ENCODE data around the gene PSMD8.
"Not testable (repeated sequence)": the region's sequence is repeated elsewhere in the genome, so short reads cannot be mapped to it uniquely, and the experiment has no call there.

Gene PSMD8

DNA sequence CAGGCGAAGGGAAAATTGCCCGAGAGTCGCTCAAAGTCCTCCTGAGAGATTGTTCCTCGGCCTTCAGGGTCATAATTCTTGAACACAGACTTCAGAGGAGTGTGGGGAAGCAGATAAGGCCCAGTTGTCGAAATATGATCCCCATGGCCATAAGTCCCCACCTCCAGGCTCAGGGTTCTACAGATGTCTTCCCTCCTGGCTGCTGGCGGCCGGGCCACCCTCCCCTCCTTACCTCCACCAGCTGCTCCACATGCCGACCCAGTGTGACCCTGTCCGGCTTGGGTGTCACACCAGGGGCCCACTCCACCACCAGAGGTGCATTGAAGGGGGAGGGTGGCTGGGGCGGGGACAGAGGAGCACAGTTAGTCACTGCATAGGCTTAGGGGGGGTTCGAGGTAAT is 38.6 kb downstream of the PSMD8 start:
- DNase-seq = no peak

DNA sequence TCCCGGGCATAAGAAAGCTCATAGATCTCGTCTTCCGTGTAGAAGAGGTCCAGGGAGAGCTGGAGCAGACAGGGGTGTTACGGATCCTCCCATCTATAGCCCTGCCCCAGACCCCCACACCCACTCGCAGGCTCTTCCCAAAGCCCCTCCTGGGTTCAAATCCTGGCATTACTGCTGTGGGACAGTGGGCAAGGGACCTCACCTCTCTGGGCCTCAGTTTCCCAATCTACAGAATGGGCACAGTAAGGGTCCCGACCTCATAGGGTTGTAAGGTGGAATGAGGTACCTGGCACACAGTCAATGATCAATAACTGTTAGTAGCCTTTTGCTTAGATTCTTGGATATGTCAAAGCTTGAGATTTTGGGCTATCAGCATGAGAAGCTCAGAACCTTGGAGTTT is 39.0 kb downstream of the PSMD8 start:
- no peak for DNase-seq

GRCh38 chr19:38417146-38417543 is 42.8 kb downstream of the PSMD8 start:
- no peak for DNase-seq

GRCh38 chr19:38417544-38418506 is 43.5 kb downstream of the PSMD8 start:
- no peak for DNase-seq

- DNase-seq = no peak
Measured at GRCh38 chr19:38420935-38421334, 46.6 kb downstream of the PSMD8 start.

DNA sequence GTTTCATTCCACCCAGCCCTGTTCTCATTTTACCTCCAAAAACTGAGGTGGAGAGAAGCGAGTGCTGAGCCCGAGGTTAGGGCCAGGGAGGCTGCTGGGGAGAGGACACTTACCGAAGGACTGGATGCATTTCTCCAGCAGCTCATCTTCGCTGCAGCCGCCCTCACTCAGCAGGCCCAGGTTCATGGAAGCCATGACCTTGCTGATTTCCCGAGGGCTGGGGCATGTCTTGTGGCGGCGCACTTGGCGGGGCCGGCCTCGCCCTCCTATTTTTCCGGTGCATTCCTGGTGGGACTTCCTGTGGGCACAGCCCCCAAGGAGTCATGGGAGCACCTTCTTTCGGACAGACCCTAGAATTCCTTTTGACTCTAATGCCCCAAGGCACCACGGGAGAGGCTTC is 47.5 kb downstream of the PSMD8 start:
- DNase-seq = no peak

DNA sequence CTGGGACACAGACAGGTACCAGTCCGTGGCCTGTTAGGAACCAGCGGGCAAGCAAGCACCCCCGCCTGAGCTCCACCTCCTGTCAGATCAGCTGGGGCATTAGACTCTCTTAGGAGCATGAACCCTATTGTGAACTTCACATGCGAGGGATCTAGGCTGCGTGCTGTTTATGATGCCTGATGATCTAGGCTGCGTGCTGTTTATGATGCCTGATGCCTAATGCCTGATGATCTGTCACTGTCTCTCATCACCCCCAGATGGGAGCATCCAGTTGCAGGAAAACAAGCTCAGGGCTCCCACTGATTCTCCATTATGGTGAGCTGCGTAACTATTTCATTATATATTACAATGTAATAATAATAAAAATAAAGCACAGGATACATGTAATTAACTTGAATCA is 48.1 kb downstream of the PSMD8 start:
- DNase-seq = no peak

DNA sequence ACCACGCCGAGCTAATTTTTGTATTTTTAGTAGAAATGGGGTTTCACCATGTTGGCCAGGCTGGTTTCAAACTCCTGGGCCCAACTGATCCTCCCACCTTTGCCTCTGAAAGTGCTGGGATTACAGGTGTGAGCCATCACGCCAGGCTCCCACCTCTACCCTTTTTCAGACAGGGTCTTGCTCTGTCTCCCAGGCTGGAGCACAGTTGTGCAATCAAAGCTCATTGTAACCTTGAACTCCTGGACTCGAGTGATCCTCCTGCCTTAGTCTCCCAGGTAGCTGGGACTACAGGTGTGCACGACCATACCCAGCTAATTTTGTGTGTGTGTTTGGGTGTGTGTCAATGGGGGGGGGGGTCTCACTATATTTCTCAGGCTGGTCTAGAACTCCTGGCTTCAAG is 49.9 kb downstream of the PSMD8 start:
- no peak for DNase-seq

DNA sequence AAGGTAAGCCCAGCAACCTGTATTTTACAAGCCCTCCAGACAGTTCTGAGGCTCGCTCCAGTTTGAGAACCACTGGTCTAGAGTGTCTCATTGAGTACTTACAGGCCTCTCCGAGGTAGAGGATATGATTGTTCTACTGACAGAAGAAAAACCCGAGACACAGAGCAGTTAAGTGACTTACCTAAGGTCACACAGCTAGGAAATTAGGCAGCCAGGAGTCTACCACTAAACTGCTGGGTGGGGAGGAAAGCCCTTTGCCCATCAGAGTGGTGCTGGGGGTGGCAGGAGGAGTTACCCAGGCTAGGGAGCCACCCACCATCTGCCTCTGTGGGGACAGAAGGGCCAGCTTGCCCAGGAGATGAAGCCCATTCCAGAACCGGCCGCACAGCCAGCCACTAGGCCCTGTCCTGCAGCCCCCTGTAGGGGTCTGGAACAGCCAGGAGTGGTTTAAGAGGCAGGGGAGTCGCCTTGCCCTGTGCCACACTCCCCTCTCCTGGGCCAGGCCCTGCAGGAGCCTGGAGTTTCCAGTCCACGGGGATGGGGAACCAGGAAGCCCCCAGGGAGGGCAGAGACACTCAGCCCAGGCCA is 50.9 kb downstream of the PSMD8 start:
- no peak for DNase-seq

- no peak for DNase-seq
Measured at GRCh38 chr19:38425810-38426466, 51.6 kb downstream of the PSMD8 start, which contains the start of gene RASGRP4. Gene RASGRP4 (minus strand): TSS chr19:38426219. CDS start chr19:38426091, 128 bp downstream.

- DNase-seq = not testable (repeated sequence)
Measured at GRCh38 chr19:38427035-38427677, 52.8 kb downstream of the PSMD8 start.

DNA sequence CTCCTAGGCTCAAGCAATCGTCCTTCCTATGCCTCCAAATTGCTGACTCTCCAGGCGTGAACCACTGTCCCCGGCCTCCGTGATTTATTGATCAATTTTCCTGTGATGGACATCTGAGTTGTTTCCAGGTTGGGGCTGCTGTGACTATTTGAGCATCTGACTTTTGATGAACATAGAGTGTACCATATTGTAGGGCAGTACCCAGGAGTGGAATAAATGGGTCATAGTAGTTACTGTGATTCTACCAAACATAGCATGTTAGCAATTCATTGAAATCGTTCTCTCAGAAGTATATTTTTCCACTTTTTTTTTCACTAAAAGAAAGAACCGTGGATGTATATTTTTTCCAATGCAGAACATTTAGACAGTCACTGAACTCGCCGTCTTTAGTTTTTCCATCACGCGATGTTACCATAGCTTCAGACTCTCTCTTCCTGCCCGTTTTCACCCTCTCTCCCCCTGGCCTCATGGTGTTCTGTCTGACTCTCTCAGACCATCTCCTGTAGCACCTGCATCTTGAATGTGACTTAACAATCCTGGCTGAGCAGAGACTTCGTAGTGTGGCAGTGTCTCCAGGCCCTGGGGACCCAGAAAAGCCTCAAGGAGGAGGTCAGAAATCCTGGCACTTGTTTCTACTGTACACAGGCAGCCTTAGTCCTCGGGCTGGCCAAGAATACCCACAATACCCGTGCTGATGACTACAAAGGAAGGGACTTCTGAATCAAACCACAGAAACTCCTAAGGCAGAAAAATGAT is 54.9 kb downstream of the PSMD8 start:
- no peak for DNase-seq

- DNase-seq = no peak
Measured at GRCh38 chr19:38429811-38430156, 55.4 kb downstream of the PSMD8 start.

DNA sequence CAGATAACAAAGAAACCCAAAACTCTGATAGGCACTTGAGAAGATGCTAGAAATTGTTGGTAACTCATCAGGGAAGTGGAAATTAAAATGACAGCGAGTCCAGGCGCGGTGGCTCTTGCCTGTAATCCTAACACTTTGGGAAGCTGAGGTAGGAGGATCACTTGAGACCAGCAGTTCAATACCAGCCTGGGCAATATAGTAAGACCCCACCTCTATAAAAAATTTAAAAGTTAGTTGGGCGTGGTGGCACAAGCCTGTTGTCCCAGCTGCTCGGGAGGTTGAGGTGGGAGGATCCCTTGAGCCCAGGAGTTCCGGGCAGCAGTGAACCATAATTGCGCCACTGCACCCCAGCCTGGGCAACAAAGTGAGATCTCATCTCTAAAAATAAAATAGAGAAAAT is 56.6 kb downstream of the PSMD8 start:
- DNase-seq = no peak

DNA sequence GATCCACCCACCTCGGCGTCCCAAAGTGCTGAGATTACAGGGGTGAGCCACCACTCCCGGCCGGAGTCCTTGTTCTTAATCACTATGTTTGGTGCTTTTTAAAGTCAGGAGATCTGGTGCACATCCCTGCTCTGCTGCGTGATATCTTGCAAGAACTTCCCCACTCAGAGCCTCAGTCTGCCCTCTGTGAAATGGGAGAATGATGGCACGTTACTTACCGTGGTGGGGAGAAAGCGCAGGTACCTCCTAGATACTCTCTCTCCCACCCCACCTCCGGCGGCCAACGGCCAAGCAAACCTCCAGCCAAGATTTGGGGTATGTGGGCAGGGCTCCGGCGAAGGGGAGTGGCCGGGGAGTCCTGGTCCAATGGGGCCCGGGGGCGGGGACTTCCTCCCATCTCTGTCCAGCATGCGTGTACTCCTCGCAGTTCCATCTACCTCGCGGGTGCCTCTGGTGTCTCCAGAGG is 58.9 kb downstream of the PSMD8 start, which contains the start of gene RYR1:
Gene RYR1, plus strand, starts transcription at position 424 of the 466 bp plus-strand sequence. CDS start 139 bp downstream, outside the sequence.
- DNase-seq = no peak

All from NK-92 treated with Interleukin-12 subunit alpha and Interleukin-12 subunit beta, amount 100 ng/mL, for 24 hours (cell line).